Stimulated activated CD8-positive, alpha-beta memory T cell treated with anti-CD3 and anti-CD28 coated beads, Interleukin-7, amount 100 ng/mL, for 24 hours (primary cell): Measurements from ENCODE around the gene P4HB.

ENCODE experiments used
- DNase-seq: peaks from one replicate; pipeline ENCODE4 v3.0.0-alpha.2; 2020; ENCODE audit warnings: low read depth

Gene P4HB

DNA sequence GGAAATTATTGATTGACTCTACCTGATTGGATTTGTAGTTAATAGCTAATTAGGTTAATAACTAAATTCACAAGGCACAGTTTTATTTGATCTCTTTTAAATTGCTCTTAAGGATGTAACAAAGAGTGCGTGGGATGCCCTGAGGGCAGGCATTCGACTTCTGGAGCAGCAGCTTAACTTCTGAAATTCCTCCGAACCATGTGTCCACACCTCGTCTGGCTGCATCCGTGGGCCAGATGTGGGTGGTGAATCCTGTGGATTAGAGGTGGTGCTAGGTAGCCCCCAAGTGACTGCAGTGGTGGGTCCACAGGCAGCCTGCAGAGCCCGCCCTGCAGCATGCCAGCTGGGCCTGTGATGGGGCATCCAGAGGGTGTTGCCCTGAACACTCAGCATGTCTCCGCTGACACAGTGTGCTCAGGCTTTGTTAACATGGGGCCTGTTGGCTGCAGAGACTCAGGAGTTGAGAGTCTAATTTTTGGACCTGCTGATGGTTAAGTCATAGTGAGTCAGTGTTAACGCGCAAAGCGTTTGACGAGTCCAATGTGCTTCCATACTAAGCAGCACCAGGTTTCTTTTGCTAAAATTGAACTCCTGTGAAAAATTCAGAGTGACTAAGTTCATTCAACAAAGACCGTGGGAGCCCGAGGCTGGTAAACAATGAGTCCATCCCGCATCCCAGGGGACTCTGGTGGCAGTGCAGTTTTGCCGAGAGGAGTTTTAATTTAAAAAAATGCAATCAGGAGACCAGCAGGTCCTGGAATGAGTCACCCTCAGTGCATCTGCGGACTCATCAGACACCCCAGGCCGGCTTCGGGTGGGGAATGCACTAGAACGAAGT lies 37.9 kb upstream of the P4HB start:
- no peak for DNase-seq

DNA sequence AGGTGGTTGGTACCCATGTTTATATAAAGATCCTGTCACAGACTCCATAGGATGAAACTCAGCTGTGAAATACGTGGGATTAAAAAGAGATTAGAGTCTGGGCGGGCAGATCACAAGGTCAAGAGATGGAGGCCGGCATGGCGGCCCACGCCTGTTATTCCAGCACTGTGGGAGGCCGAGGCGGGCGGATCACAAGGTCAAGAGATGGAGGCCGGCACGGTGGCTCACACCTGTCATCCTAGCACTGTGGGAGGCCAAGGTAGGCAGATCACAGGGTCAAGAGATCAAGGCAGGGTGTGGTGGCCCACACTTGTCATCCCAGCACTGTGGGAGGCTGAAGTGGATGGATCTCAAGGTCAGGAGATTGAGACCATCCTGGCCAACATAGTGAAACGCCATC lies 35.1 kb upstream of the P4HB start:
- no peak for DNase-seq

GRCh38 chr17:81891303-81891552 lies 30.9 kb upstream of the P4HB start:
- DNase-seq = no peak

DNA sequence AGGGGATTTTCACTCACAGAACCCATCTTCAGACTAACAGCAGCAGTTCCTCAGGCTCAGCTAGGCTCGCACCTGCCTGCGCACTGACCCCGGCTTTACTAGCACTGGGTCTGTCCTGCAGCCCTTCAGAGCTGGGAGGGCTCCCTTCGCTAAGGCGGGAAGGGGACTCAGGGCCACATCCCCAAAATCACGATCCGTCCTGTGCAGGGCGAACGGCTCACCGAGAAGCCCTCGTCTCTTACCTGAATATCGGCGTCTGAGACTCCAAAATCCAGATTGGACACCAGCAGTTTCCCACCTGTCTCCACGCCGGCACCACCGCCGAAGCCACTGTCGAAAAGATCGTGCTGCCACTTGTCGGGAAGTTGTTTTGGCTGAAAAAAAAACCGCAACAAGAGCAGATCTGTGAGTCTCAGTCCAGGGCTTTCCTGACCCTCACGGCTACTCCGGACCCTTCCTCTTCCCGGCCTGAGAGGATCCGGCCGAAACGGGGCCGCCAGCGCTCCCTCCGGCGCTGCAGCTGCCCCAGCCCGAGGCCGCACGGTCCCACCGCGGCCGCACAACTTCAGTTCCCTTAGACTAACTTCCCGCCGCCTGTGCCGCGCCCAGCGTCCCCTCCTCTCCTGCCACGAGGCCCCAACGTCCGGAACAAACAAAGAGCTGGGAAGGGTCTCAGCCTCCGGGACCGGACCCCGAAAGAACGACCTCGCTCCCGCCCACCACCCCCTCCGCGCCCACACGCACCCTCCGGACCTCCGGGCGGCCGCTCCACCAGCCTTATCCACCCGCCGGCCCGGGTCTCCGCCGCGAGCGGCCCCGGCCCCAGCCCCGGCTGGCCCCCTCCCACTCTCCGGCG lies 30.3 kb upstream of the P4HB start:
- DNase-seq = no peak

DNA sequence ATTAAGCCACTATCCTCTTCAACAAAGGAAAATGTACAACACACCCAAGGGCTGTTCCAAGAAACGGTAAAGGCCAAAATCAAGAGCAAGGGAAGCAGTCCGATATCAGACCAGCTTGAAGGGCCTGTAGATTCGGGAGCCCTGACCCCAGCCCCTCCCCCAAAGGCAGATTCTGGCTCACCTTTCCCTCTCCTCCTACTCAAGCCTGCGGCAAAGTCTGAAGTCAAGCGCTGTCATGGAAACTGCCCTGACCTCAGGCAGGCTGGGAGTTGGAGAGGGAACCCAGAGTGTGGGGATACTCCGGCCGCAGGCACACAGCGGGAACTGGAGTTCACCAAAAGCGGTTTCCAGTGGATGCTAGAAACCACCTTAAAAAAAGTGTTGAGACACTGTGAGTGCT lies 29.3 kb upstream of the P4HB start:
- DNase-seq = no peak

GRCh38 chr17:81888988-81889595 lies 28.8 kb upstream of the P4HB start:
- DNase-seq = no peak

DNA sequence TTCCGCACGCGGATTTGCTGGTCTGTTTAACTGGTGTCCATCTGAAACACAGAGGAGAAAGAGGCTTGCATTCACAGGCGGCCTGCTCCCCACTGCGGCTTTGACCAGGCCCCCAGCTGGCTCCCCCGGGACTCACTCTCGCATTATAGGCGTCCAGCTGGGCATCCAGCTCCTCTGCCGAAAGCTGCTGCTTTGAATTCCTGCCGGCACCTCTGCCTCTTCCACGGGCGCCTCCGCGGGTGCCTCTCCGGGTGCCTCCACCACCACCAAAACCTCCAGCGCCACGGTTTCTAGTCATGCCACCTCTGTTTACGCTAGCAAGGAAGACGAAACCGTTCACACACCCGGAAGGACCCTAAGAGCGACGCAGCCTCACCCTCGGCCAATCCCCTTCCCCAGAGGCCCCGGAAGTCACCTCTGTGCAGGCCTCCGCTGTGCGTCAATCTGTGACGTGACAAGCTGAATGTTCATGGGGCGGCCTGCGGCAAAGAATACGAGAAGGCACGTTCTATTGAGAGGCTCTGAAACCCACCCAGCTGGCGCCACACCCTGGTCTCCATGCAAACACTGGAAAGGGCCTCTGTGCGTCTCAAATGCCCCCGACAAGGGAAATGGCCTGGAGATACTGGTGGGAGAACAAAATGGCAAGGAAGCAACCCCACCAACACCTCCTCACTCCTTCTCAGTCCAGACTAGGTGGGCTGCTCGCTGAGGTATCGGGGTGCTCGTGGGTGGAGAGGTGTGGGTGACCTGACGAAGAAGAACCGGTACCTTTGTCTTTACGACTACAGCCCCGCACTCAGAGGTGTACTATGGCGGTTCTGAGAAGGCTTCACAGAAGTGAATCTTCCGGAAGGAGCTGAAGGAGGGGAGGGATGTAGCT lies 28.0 kb upstream of the P4HB start:
- DNase-seq = no peak

- no peak for DNase-seq
Measured at GRCh38 chr17:81885869-81886548, 25.7 kb upstream of the P4HB start.

- no peak for DNase-seq
Measured at GRCh38 chr17:81885454-81885853, 25.1 kb upstream of the P4HB start.

DNA sequence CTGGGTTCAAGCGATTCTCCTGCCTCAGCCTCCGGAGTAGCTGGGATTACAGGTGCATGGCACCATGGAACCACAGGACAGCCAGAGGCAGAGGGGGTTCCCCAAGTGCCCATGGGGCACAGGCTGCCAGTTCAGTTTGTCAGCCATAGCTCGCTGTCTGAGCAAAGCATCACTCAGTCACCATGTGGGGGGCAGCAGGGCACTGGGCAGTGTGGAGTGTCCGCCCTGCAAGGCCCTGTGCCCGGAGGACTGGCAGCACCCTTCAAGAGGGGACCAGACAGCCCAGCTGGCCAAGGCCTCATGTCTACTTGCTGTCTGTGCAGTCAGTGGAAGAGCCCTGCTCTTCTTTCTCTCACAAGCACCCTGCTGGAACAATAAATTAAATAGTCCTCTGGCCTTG lies 24.6 kb upstream of the P4HB start:
- no peak for DNase-seq

DNA sequence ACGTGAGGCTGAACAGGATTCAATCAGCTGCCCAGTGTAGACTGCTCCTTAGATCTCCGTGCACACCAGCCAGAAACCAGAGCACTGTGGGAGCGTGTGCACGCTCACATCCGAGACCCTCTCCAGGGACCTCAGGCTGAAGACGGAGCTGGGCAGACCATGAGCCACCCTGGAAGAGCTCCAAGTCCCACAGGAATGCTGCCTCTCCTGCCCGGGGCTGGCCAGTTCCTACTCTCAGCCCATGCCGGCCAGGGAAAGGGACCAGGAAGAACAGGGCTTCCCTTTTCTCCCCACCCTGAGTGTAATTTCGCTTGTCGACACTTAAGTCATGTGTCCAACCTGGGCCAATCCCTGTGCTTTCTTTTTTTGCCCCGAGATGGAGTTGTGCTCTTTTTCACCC lies 24.2 kb upstream of the P4HB start:
- DNase-seq = no peak

DNA sequence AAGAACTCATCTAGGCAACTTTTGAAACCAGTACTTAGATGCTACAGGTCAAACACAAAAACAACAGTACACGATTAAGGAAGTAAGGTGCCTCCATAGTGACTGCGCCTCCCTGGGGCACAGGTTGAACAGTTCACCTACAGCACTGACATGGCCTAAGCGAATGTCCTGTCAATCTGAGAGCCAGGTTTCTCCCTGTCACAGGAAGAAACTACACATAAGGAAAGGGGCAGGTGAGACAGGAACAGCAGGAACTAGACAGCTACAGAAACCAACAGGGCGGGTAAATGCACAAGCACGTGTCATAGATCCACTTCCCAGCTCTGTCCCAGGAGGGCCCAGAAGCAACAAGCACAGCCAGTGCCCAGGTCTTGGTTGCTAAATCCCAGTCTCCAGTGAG lies 18.8 kb upstream of the P4HB start:
- DNase-seq = no peak

- no peak for DNase-seq
Measured at GRCh38 chr17:81878294-81878693, 18.0 kb upstream of the P4HB start.

DNA sequence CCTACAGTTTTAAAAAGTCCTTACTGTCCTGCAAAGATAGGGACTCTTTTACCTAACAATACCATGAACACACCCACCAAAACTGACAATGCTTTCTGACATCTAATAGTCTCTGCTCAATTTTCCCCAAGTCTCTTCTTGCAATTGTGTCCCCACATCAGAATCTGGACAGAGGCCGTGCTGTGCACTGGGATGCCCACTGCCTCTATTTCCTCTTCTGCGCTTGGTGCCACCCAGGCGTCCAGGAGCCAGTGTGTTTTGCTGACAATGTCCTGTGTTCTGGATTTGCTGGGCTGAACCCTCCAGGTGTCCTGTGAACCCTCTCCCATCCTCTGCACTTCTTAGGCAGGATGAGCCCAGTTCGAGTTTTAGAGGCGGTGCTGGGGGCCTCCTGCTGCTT lies 17.2 kb upstream of the P4HB start:
- DNase-seq = no peak

GRCh38 chr17:81871387-81872230 lies 11.3 kb upstream of the P4HB start:
- peak; percentile 93 for DNase-seq

- no peak for DNase-seq
Measured at GRCh38 chr17:81870981-81871386, 10.6 kb upstream of the P4HB start, which contains the start of gene ARHGDIA. TSS of gene ARHGDIA (minus strand) at chr17:81871337. CDS start at chr17:81869930, 1,407 bp downstream.

DNA sequence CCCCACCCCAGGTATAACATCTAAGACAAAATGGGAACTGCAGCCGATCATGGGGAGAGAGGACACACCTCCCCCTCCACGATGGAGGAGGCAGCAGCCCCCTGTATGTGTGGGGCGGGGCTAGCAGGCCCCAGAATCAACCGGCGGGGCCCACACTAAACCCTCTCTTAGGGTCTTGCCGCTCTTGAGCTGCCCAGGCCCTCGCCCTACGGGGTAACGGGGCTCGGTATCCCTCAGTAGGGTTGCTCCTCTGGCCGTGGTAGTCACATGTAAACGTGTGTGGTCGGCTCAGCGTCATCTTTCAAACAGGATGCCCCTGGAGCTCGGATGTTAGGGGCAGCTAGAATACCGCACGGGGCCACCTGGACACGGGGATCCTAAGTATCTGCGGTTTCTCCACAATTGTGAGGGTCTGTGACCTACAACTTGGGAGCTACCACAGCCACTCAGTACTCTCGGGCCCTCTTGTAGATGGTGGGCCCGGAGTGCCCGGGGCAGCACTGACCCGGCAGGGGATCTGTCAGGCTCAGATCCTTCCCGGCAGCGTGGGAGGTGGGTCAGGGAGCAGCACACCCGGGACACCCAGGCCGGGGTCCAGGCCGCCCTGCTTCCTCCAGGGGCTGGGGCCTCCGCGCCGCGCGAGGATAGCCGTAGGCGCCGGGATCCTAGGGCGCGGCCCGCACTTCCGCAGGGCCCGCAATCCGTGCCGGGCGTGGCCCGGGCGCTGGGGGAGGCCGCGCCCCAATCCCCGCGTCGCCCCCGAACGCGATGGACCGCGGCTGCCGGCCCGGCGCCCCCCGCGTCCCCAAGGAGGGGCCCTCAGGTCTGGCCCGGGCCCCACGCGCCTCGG lies 10.0 kb upstream of the P4HB start:
- DNase-seq = no peak

DNA sequence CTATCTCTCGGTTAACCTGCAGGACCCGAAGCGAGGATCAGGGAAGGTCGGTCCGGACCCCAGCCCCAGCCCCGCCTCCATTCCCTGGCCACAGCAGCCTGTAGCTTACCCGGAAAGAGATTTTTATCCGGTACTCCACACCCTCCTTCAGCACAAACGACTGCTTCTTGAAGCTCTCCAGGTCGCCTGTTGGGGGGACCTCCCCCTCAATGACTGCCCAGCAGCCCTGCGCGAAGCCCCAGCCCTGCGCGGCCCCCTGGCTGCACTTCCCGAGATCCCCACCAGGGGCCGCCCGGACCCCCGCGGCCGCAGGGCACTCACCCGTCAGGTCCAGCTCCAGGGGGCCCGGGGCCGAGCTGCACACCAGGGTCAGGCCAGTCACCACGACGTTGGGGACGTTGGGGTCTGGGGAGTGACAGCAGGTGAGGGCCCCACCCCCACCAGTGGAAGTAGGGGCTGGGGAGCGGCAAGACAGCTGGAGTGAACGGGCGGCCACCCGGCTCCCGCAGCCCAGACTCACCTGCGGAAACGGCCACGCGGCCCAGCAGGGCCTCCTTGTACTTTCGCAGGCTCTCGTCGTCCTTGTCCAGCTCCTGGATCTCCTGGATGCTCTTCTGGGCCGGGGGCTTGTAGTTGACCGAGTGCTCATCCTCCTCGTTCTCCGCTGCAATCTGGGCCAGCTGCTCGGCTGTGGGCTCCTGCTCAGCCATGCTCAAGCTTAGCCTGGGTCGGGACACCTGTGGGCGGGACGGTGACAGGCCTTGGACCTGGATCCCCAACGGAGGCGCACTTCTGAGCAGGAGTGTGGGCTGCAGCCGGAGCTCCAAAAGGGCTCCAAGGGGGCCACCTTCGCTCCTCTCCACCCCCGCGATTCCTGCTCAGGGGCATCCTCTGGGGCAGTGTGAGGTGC lies 9.1 kb upstream of the P4HB start:
- no peak for DNase-seq
